RWPE2 (cell line): Measurements from ENCODE around the gene ITGA2.

Experiments
- ATAC-seq: fragments of 200-7000 bp; cut with Tn5 transposase; 3 replicates; pipeline ENCODE4 v1.9.1; 2021; ENCODE audit warnings: low read depth
- DNase-seq: peaks from one replicate; pipeline ENCODE4 v3.0.0-alpha.2; 2020; ENCODE audit warnings: low spot score
- H3K27ac ChIP-seq: fragments of 450-650 bp; 2 replicates; pipeline ENCODE4 v1.5.1; 2017; ENCODE audit warnings: mild to moderate bottlenecking; ENCODE audit not compliant: poor library complexity, severe bottlenecking
- H3K27me3 ChIP-seq: fragments of 250-450 bp; sonication (Bioruptor Pico); 2 replicates; pipeline ENCODE4 v1.5.1; 2021; ENCODE audit warnings: mild to moderate bottlenecking, moderate library complexity; ENCODE audit not compliant: insufficient read depth, poor library complexity, severe bottlenecking
- H3K36me3 ChIP-seq: fragments of 250-450 bp; sonication (Bioruptor Pico); 2 replicates; pipeline ENCODE4 v1.5.1; 2020; ENCODE audit warnings: low read depth, mild to moderate bottlenecking, moderate library complexity
- H3K4me1 ChIP-seq: fragments of 250-450 bp; sonication (Bioruptor Pico); 2 replicates; pipeline ENCODE4 v1.5.1; 2021; ENCODE audit warnings: mild to moderate bottlenecking, moderate library complexity; ENCODE audit not compliant: insufficient read depth, poor library complexity, severe bottlenecking
- H3K4me3 ChIP-seq: fragments of 250-450 bp; sonication (Bioruptor Pico); 2 replicates; pipeline ENCODE4 v1.5.1; 2021; ENCODE audit warnings: mild to moderate bottlenecking, moderate library complexity; ENCODE audit not compliant: severe bottlenecking
- H3K9me3 ChIP-seq: fragments of 250-450 bp; sonication (Bioruptor Pico); 2 replicates; pipeline ENCODE4 v1.5.1; 2021; ENCODE audit warnings: mild to moderate bottlenecking, moderate library complexity; ENCODE audit not compliant: severe bottlenecking
- CTCF ChIP-seq: fragments of 450-650 bp; IDR thresholded peaks from one replicate; pipeline ENCODE4 v1.5.1; 2017; ENCODE audit warnings: mild to moderate bottlenecking, moderate library complexity; ENCODE audit not compliant: poor library complexity, severe bottlenecking

The ITGA2 gene

GRCh38 chr5:53084546-53085255 lies 95.5 kb downstream of the ITGA2 start:
- Histone ChIP-seq H3K4me3 (no peak overlapping the region), H3K27me3 (no peaks in the 10 kb centered on the region), H3K27ac (no peak overlapping the region), H3K9me3 (no peaks in the 10 kb centered on the region), H3K4me1 (no peaks in the 10 kb centered on the region), H3K36me3 (peaks cover 100% of the 10 kb centered on the region)
- no peak for TF ChIP-seq CTCF
- no peak for ATAC-seq
- no peak for DNase-seq

DNA sequence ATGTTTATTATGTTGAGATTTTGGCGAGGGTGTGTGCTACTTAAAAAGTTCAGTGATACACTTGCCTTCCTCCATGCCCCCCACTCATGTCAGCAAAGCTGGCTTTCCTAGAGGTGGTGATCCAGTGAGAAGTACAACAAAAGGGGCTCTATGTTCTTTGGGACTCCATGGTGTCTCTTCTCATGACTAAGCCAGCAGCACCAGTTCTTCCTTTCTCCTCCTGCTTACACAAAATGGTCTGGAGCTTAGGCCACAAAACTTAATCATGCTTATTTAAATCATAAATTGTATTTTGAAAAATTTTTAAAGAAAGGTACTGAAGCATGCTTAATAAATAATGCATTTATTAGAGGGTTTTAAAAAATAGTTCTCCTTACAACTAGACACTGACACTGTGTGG lies 98.0 kb downstream of the ITGA2 start:
- Histone ChIP-seq H3K9me3 (no peaks in the 10 kb centered on the region), H3K36me3 (peaks cover 98% of the 10 kb centered on the region), H3K4me1 (peaks cover 4% of the 10 kb centered on the region), H3K27me3 (no peaks in the 10 kb centered on the region), H3K4me3 (no peak overlapping the region), H3K27ac (no peak overlapping the region)
- DNase-seq, result no peak
- ATAC-seq, result no peak
- no peak for TF ChIP-seq CTCF

DNA sequence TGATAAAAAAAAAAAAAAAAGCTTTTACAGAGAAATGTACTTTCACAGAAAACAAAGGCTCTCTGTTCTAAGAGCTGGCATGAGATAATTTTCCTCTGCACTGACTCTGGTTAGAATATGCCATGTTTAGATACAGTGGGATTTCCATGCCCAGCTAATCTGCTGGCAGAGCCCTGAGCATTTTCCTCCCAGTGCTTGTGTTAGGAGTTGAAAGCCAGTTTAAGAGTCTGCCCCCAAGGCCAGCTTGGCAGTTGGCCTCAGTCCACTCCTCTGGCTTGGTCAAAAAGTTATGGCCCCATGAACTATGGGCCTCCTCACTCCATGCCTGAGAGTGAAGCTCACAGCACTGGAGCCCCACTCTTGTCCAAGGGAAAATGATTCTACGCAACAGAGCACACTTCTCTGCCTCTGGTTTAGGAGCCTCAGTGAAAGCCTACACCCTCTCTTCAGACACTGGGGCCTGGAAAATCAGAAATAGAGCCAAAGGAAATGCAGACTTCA lies 98.5 kb downstream of the ITGA2 start:
- no peak for TF ChIP-seq CTCF
- ATAC-seq (no peak), DNase-seq (no peak)
- Histone ChIP-seq H3K9me3 (no peaks in the 10 kb centered on the region), H3K36me3 (peaks cover 98% of the 10 kb centered on the region), H3K4me3 (no peak overlapping the region), H3K27me3 (no peaks in the 10 kb centered on the region), H3K27ac (no peak overlapping the region), H3K4me1 (peaks cover 4% of the 10 kb centered on the region)

DNA sequence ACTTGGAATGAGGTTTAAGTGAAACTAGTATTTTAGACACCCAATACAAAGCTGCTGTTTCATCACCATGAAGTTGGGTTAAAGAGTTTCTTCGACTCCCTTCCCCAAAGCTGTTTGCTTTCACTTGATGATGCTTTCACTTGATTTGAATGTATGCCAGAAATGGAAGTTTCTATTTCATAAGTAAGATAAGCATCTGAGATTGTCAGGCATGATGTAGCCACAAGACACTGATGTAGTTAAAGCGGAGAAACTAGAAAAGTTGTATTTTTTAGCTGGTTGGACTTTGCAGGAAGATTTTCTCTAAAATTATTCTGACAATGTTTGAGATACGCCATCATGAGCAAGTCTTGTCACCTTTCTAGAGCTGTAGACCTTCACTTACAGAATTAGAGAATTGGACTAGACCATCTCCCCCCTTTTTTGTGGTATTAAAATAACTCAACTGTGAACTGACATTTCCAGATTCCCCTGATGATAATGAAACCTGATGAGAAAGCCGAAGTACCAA lies 100.4 kb downstream of the ITGA2 start:
- no peak for DNase-seq

More for the DNA sequence above, 100.4 kb downstream of the ITGA2 start:
- no peaks in the 10 kb centered on the region for H3K9me3 ChIP-seq
- H3K27me3 ChIP-seq, result no peaks in the 10 kb centered on the region
- peaks cover 4% of the 10 kb centered on the region for H3K4me1 ChIP-seq
- H3K36me3 ChIP-seq, result peaks cover 96% of the 10 kb centered on the region
- no peak for TF ChIP-seq CTCF
- H3K4me3 ChIP-seq, result no peak overlapping the region
- no peak for ATAC-seq
- no peak overlapping the region for H3K27ac ChIP-seq
